EH (cell line): ENCODE measurements around the gene ZNF813.
"Not testable (repeated sequence)": the region's sequence is repeated elsewhere in the genome, so short reads cannot be mapped to it uniquely, and the experiment has no call there.

Experiments
- DNase-seq: peaks from one replicate; pipeline ENCODE4 v3.0.0-alpha.2; 2015; ENCODE audit warnings: low read depth

Gene ZNF813

GRCh38 chr19:53483751-53484150 lies 16.2 kb downstream of the ZNF813 start:
- DNase-seq: not testable (repeated sequence)

GRCh38 chr19:53485046-53486004 lies 17.8 kb downstream of the ZNF813 start:
- no peak for DNase-seq

DNA sequence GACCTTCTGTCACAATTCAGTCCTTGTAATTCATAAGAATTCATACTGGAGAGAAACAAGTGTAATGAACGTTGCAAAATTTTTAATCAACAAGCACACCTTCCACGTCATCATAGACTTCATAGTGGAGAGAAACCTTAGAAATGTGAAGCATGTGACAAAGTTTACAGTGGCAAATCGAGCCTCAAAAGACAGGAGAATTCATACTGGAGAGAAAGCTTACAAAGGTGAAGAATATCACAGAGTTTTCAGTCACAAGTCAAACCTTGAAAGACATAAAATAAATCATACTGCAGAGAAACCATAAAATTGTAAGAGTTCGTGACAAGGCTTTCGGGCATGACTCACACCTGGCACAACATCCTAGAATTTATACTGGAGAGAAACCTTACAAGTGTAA lies 24.6 kb downstream of the ZNF813 start:
- no peak for DNase-seq

GRCh38 chr19:53497311-53498023 lies 29.9 kb downstream of the ZNF813 start:
- DNase-seq: peak; percentile 25

DNA sequence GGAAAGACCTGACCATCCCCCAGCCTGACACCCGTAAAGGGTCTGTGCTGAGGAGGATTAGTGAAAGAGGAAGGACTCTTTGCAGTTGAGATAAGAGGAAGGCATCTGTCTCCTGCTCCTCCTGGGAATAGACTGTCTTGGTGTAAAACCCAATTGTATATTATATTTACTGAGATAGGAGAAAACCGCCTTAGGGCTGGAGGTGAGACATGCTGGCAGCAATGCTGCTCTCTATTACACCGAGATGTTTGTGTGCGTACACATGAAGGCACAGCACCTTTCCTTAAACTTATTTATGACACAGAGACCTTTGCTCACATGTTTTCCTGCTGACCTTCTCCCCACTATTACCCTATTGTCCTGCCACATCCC lies 30.5 kb downstream of the ZNF813 start:
- not testable (repeated sequence) for DNase-seq

GRCh38 chr19:53503151-53503550 lies 35.6 kb downstream of the ZNF813 start:
- DNase-seq: not testable (repeated sequence)

- not testable (repeated sequence) for DNase-seq
Observed at GRCh38 chr19:53503671-53504364, 36.3 kb downstream of the ZNF813 start.

DNA sequence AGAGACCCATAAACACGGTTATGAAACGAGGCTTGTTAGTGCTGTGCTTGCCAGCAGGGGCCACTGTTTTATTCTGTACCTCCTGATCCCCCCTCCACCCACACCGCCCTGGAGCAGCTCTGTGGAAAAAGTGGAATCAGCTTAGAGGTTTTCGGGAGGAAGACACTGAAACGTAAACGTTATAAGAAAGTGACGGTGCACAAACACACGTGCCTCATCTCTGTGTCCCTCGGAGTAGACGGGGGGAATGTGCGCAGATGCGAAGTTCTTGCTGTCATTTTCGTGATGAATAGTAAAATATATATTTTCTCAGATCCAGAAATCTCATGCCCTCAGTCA lies 36.8 kb downstream of the ZNF813 start:
- peak; percentile 18 for DNase-seq

GRCh38 chr19:53504885-53505284 lies 37.4 kb downstream of the ZNF813 start:
- no peak for DNase-seq

DNA sequence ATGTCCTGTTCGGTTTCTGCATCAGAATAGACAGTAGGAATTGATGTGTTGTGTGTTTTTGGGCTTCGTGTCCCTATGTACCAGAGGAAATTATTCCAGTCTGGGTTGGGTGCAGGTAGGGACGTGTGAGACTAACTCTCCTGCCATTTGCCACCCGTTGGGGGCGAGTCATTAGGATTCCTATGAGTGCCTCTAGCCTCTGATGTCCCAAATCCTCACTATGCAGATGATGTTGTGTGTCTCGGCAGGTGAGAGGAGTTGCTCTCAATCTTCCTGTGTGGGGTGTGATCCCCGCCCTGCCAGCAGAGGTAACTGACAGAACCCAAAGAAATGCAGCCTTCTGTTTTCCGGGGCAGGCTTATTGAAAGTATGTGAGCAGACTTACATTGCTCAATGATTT lies 39.2 kb downstream of the ZNF813 start:
- no peak for DNase-seq

DNA sequence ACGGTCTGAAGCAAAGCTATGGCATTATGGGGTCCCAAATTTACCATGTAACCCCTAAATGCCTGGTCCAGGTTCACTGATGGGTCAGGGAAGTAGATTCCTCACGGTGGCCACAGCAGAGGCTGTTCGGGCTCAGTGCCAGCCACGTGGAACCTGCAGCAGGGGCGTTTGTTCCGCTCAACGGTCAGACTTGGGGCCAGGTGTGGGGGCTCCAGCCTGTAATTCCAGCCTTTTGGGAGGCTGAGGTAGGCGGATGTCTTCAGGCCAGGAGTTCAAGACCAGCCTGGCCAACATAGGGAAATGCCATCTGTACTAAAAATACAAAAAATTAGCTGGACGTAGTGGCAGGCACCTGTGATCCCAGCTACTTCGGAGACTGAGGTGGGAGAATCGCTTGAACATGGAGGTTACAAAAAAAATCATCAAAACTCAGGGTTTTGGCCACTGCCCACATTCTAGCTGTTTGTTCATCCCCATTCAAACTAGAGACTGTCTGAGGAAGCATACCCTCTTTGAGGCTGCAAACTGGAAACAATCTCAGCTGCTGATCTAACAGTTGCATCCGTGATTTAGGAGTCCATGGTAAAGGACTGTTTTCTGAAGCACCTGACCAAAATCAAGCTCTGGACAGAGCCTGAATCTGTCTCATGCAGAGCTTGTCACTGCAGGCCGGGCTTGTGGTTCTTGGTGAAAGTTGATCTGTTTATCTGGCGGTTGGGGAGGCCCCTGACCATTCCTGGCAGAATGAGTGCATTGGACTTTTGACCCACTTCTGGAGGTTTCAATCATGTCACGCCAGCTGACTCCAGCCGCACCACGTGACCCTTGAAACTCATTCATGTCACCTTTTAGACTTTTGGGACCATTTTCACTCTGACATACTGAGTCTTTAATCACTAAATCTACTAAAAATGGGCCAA lies 40.2 kb downstream of the ZNF813 start:
- DNase-seq: no peak

DNA sequence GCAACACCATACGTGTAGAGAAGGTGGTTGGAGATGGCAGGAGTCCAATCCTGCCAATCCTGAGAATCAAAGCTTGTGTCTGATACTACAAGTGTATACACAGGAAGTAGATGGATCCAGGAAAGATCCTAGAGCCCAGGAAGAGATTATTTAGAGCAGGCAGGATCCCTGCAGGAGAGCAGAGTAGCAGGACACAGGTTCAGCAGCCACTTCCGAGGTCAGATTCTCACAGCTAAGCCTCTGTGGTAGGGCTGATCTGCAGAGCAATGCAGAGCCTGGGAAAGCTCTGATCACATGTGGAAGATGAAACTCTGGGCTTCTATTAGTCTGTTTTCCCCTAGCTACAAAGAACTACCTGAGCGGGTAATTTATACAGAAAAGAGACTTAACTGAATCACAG lies 41.9 kb downstream of the ZNF813 start:
- DNase-seq: no peak

GRCh38 chr19:53509845-53510244 lies 42.3 kb downstream of the ZNF813 start:
- no peak for DNase-seq

DNA sequence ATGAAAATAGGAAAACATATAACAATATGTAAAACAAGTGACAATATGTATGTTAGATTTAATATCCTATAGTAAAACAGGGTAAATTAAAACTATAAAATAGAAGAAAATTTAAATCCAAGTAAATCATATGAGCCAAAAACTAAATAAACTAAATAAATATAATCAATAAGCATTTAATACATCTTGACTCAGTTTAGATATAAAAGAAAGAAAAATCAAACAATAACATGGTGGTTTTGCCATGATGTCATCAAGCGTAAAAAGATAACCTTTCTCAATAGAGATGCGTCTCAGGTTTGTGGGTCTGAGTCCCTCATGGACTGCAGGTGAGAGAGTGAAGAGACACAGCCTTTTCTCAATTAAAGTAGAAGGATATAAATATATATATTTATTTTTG lies 43.8 kb downstream of the ZNF813 start:
- no peak for DNase-seq

DNA sequence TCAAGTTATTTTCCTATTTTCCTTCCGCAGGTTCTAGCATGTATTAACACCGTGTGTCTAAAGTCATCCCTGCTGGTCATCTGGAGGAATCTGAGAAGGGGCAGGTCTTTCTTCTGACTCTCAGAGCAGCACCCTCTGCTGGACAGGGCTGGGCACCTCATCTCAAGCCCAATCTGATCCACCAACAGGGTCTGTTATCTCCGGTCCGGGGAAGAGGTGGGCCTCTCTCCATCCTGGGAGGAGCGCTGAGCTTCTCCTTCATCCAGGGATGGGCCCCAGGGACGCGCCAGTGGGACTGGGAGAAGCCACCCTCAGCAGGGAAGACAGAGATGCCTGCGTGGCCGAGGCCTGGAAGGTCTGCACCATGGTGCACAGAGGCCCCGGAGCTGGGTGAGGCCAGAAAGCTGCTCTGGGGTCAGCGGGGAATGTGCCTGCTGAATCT lies 44.4 kb downstream of the ZNF813 start:
- peak; percentile 63 for DNase-seq

DNA sequence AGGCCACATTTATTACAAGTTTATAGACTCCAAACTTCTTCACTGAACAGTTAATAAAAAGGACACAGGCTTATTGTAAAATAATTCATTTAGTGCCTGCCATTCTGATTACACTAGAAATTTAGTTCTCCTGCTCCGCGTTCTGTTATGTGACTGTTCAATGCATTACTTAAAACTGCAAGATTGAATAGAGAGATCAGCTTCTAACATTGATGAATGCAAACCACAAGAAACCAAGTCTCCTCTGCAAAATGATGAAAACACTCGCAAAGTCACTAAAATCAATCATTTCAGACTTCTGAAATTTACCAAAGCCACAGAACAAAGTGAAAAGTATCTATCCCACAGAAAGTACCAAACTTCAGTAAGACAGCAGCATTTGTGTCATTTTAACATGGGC lies 47.5 kb downstream of the ZNF813 start:
- DNase-seq: not testable (repeated sequence)

DNA sequence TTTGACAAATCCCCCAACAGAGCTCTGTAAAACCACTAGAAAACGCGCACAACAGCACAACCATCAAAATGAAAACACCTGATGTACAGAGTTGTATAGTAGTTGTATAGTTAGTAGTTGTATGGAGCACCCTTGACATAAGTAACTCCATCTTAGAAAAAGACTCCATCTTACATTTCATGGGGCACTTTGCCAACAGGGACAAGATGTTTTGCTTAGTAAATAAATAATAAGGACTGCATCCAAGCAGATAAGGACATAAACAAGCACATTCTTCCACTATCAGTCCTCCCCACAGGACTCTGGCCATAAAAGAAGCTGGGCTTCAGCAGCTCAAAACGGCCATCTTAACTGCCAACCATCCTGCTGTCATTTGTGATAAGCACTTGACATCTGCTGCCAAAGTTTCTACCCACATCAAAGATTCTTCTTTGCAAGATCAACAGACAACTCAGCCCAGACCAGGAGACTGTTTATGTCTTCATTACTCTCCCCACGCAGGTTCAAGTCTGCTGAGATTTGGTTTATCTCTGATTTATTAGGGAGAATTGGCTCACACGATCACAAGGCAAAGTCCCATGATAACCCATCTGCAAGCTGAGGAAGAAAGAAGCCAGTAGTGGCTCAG lies 49.7 kb downstream of the ZNF813 start:
- DNase-seq: no peak

DNA sequence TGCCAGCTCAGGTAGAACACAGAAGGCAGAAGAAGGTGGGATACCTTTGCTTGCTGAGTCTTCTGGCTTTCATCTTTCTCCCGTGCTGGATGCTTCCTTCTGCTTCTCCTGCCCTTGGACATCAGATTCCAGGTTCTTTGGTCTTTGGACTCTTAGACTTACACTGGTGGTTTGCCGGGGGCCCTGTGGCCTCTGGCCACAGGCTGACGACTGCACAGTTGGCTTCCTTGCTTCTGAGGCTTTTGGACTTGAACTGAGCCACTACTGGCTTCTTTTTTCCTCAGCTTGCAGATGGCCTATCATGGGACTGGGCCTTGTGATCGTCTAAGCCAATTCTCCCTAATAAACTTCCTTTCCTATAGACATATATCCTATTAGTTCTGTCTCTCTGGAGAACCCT lies 50.6 kb downstream of the ZNF813 start:
- DNase-seq: no peak

- DNase-seq: no peak
Observed at GRCh38 chr19:53518716-53519115, 51.2 kb downstream of the ZNF813 start.

DNA sequence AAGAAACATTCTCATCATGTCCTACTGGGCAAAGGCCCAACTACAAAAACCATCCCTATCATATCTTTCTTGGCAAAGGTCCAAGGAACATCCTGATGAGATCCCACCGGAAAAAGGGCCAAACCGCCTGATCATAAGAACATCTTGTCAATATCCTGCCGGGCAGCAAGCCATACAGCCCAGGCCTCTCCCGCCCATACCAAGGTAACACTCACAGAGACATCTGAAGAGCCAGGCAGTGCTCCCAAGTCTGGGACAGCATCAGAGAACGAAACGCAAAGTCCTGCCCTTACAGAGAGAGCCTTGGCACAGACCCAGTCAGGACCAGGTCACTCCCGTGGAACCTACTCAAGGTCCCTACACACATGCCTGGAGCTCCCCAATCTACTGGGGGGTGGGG lies 51.9 kb downstream of the ZNF813 start:
- no peak for DNase-seq

GRCh38 chr19:53520163-53520546 lies 52.6 kb downstream of the ZNF813 start:
- DNase-seq: no peak
